GM18507 (cell line): ENCODE results near the gene CKM.

Source experiments
- DNase-seq: peaks from one replicate; pipeline ENCODE4 v3.0.0; 2011; ENCODE audit warnings: low read depth; ENCODE audit not compliant: insufficient read length; ENCODE audit errors: extremely low spot score
- FAIRE-seq: peaks from 2 replicates; lab custom pipeline; 2011; peaks lifted over from hg19 to GRCh38; lab: Jason Lieb, UNC

CKM gene

DNA sequence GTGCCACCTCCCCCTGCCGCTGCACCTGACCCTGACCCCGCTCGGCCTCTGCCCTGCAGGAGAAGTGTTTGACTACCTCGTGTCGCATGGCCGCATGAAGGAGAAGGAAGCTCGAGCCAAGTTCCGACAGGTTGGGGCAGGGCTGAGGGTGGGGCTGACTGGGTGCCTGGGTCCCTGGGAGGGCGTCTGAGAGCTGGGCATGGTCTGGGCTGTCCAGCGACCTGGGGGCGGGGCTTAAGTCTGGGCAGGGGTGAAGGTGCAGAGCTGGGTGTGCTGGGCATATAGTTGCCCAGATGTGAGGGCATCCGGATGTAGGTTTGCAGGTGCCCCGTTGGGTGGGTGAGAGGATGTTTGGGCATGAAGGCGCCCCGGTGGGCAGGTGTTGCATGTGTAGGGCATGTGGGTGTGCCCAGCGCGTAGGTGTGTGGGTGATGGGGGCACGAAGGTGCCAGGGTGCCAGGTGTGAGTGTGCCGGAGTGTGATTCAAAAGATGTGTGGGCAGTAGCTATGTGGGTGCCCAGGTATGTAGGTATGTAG, 57.8 kb downstream of the CKM start:
- FAIRE-seq (no peak), DNase-seq (no peak)

DNA sequence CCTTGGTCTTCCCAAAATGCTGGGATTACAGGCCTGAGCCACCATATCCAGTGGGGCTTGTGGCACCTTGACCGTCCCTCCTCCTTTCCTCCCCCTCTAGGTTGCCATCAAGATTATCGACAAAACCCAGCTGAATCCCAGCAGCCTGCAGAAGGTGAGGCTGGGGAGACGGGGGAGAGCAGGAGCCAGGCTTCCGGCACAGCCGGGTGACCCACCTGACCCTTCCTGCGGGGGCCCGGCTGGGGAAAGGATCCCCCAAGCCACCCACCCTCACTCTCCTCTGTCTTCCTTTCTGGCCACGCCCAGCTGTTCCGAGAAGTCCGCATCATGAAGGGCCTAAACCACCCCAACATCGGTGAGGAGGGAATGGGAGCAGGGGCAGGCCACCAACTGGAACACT, 59.7 kb downstream of the CKM start:
- DNase-seq, result no peak
- no peak for FAIRE-seq

DNA sequence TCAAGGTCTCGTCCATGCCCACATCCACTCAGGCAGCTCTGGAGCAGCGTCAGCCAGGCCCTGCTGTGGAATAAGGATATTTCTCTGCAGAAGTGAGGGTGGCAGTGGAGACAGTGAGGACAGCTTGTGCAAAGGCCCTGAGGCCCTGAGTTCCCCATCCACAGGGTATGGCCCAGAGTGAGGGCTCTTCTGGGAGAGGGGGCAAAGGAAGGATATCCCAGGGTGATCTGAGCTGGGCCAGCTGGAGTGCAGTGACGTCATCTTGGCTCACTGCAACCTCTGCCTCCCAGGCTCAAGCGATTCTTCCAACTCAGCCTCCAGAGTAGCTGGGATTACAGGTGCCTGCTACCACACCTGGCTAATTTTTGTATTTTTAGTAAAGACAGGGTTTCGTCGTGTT, 60.1 kb downstream of the CKM start:
- DNase-seq (no peak), FAIRE-seq (no peak)

DNA sequence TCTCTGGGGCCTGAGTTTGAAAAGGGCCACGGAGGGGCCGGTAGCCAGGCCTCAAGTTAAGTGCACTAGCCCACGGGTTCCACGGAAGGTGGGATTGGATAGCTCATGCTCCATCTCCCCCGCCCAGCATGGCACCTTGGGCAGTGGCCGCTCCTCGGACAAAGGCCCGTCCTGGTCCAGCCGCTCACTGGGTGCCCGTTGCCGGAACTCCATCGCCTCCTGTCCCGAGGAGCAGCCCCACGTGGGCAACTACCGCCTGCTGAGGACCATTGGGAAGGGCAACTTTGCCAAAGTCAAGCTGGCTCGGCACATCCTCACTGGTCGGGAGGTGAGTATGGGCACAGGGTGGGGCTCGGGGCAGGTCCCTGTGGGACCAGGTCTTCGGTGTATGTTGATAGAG, 63.8 kb downstream of the CKM start:
- no peak for DNase-seq
- FAIRE-seq, result no peak

DNA sequence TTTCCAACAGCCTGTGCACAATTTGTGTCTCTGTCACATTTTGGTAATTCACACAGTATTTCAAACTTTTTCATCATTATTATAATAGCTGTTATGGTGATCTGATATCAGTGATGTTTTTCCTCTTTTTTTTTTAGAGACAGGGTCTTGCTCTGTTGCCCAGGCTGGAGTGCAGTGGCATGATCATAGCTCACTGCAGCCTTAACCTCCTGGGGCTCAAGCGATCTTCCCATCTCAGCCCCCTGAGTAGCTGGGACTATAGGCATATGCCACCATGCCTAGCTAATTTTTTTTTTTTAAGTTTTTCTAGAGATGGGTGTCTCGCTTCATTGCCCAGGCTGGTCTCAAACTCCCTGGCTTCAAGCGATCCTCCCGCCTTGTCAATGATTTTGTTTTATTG, 65.8 kb downstream of the CKM start:
- DNase-seq (no peak), FAIRE-seq (no peak)
